DOHH2 (cell line): ENCODE measurements around the gene RFWD3.

ENCODE experiments used
- EZH2phosphoT487 ChIP-seq: fragments of 200-600 bp; sonication (generic); IDR thresholded peaks from 2 replicates; pipeline ENCODE4 v1.6.1; 2017; ENCODE audit warnings: borderline replicate concordance, mild to moderate bottlenecking, antibody characterized with exemption, low read length, moderate library complexity, mixed read lengths
- TF ChIP-seq, protein P1 (sequence below): fragments of 200-600 bp; sonication (generic); IDR thresholded peaks from one replicate; pipeline ENCODE4 v1.5.1; 2014; ENCODE audit warnings: antibody characterized with exemption, mild to moderate bottlenecking, low read depth, low read length; ENCODE audit not compliant: poor library complexity, severe bottlenecking

DNA sequence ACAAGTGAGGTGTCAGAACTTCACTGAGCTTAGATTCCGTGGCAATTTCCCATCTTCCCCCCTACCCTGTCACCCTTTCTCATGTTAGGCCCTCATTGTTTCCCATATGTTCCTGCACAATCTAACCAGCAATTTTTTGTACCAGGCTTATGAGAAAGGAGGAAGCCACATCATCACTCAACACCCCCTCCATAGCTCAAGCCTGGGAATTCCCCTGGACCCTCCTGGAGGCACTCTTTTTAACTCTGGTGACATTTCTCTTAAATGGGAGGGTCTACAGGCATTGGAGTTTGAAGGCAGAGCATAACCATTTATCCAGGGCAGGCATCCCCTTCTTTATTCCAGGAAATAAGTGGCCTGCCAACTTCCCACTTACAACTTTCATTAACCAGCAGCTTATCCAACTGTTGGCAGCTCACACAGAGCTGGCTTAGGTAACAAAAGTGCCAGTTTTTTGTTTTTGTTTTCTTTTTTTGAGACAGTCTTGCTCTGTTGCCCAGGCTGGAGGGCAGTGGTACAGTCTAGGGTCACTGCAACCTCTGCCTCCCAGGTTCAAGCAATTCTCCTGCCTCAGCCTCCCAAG lies 49.4 kb downstream of the RFWD3 start:
- TF ChIP-seq, protein P1, sequence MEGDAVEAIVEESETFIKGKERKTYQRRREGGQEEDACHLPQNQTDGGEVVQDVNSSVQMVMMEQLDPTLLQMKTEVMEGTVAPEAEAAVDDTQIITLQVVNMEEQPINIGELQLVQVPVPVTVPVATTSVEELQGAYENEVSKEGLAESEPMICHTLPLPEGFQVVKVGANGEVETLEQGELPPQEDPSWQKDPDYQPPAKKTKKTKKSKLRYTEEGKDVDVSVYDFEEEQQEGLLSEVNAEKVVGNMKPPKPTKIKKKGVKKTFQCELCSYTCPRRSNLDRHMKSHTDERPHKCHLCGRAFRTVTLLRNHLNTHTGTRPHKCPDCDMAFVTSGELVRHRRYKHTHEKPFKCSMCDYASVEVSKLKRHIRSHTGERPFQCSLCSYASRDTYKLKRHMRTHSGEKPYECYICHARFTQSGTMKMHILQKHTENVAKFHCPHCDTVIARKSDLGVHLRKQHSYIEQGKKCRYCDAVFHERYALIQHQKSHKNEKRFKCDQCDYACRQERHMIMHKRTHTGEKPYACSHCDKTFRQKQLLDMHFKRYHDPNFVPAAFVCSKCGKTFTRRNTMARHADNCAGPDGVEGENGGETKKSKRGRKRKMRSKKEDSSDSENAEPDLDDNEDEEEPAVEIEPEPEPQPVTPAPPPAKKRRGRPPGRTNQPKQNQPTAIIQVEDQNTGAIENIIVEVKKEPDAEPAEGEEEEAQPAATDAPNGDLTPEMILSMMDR = no peak
- no peak for TF ChIP-seq EZH2phosphoT487
